Hematopoietic multipotent progenitor cell treated with erythropoietin and hydrocortisone succinate and interleukin-3 and kit ligand, for 8 days (in vitro differentiated cells): Measurements from ENCODE around the gene TMEM144.
"Not testable (repeated sequence)": the region's sequence is repeated elsewhere in the genome, so short reads cannot be mapped to it uniquely, and the experiment has no call there.

Experiments used
- DNase-seq: peaks from one replicate; pipeline ENCODE4 v3.0.0-alpha.2; 2015

The TMEM144 gene

GRCh38 chr4:158192439-158193158, 17.7 kb upstream of the TMEM144 start:
- no peak for DNase-seq

DNA sequence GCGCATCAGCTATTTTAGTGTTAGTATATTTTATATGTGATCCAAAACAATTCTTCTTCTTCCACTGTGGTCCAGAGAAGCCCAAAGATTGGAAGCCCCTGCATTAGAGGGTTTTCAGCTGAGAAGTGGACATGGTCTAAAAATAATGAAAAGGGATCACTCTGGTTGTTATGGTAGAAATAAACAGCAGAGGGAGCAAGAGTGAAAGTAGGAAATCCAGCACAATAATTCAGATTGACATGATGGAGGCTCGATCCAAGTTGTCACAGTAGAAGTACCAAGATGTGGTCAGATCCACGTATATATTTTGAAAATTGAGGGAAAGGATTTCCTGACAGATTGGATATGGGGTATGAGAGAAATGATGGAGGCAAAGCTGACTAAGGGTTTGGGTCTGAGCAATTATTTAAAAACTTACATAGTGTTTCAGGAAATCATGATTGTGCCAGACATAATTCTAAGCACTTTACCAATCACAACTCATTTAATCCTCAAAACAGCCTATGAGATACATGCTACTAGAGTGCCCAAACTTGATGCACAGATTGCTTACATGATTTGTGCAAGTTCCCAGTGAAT, 17.0 kb upstream of the TMEM144 start:
- peak; percentile 59 for DNase-seq

DNA sequence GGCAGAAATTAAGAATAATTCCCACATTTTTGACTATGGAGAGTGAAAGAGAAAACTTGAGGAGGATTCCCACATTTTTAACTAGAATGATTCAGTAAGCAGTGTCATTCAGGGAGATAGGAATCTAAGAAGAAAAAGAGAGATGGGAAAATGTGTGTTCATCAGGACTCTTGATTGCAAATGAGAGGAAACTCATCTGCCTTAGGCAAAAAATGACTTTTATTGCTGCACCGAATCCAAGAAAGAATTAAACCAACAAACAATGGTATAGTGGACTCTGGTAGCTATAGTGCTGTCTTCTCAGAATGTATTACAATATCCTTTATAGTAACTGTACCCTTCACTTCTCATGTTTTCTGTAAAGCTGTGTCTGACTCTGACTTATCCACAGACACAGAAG, 15.0 kb upstream of the TMEM144 start:
- no peak for DNase-seq

DNA sequence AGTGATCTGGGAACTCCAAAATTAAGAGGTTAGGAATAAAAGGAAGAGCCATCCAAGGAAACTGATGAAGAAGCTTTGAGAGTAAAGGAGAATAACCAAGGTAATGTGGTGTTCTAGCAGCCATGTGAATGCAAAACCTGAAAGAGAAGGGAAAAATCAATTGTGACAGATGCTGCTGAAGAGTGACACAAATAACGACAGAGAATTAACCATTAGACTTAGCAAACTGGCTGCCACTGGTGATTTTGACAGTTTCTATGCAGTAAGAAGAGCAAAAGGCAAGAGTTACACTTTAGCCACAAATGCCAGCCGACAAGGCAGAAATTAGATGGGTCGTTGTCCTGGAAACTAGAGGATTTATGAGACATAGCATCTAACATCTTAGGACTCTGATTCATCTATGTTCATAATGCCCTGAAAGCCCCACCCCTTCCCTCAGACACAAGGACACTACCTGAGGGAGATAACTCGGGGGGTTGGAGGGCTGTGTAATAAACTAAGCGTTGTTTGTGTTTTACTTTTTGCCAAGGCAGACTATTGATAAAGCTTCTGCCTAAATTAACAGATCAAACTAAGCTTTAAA, 13.0 kb upstream of the TMEM144 start:
- no peak for DNase-seq

GRCh38 chr4:158200214-158200613, 10.1 kb upstream of the TMEM144 start:
- no peak for DNase-seq

DNA sequence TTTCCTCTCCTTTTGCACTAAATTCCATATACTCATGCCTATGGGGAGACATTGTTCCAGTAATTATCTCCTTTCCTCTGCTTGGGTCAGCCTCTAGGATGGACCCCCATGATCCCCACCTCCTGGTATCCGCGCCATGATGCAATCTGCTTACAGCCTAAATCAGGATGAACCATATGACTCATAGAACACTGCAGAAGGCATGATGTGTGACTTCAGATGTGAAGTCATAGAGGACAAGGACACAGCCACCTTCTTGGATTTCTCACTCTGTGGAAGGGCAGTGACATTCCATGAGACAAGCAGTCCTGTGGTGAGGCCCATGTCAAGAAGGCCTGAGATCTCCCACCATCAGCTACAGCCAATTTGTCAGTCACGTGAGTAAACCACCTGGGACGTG, 9.0 kb upstream of the TMEM144 start:
- DNase-seq, result no peak

DNA sequence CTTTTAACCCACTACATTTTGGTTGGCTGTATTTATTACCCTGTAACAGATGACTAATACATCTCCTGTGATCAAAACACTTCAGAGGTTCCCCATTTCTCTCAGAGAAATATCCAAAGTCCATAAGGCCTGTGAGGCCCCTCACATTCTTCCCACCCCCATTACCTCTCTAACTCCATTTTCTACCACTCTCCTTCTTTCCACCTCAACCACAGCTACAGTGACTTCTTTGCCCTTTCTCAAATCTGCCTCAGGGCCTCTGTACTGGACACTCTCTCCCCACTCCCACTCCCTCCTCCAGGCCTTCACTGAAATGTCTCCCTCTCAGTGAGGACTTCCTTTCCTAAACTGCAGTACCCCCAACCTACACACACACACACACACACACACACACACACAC, 8.4 kb upstream of the TMEM144 start:
- DNase-seq, result no peak

DNA sequence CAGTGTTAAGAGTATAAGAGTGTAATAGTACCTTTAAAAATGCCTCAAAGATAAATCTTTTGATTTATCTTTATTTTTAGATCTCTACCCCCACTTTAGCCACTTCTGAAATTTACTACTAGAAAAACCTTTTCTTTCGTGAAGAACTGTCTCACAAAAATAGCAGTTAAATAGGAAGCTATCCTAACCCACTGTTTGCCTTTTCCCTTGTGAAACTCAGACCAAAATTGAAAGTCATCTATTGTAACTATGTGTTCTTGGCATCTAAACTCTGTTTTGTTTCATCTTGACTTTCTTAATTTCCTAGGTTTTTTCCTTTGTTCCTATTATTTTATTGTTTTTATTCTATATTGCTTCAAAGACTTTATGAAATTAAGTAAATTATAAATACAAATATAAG, 7.8 kb upstream of the TMEM144 start:
- no peak for DNase-seq

DNA sequence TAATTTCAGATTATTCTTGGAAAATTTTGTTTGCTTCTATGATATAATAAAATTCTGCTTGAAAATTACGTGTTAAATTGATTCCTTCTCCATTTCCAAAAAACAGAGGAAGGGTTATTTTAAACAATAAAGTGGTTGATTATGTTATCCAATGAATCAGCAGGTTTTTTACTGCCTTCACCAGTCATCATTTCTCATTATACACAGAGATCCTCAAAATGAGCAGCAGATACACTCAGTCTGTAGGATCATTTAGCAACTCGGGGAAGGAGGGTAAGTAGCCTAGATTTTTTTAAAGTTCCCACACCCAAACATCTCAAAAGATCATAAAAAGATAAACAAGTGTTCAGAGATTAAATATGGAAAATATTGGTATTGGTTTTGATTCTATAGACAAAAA, 6.8 kb upstream of the TMEM144 start:
- no peak for DNase-seq

- DNase-seq, result no peak
Observed at GRCh38 chr4:158203929-158204328, 6.4 kb upstream of the TMEM144 start.

GRCh38 chr4:158208963-158209640, 1.2 kb upstream of the TMEM144 start:
- DNase-seq, result peak; percentile 35

DNA sequence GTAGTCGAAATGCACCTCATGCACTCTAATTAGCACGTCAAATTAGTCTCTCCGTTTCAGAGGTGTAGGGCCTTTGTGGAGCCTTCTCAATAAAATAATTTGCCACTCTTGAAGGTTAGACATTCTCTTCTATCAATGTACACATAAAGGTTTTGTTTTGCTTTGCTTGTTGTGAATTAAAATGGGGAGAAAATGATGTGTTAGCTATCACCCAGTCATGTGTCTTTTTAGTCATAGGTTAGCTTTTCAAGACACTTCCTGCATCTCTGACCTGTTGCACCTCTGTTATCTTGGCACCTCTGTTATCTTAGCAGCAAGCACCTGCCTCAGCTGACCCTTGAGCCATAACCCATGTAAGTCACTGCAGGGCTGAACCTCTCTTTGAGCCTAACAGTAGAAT, 936 bp downstream of the TMEM144 start:
- peak; percentile 46 for DNase-seq

- DNase-seq, result no peak
Observed at GRCh38 chr4:158213466-158213865, 3.2 kb downstream of the TMEM144 start.

GRCh38 chr4:158214856-158215255, 4.6 kb downstream of the TMEM144 start:
- DNase-seq, result no peak

DNA sequence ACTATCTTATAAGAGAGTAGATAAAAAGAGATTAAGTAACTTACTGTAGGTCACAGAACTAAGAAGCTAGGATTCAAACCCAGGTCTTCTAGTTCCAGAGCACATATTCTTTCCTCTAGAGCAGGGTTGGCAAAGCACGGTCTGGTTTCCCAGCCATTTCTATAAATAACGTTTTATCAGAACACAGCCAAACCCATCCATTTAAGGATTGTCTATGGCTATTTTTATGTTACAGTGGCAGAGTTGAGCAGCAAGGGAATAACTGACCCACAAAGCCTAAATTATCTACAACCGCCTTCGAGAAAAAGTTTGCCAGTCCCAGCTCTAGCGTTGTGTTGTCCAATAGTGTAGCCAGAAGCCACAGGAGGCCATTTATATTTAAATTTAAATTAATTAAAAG, 7.5 kb downstream of the TMEM144 start:
- DNase-seq, result no peak

DNA sequence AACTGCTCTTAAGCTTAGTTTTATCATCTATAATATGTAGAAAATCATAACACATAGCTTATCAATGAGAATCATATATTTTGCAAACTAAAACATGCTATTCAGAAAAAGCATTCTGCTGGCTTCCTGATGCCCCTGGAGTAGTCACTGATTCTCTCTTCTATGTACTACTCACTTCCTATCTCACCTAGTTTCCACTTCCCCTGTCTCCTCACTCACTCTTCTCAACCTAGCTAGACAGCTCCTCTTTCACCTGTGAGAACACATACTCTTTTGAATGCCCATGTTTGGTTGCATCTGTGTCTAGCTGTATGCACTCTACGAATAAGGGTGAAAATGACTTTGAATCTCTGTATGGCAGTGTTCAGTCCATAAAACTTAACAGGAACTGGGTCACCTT, 9.3 kb downstream of the TMEM144 start:
- DNase-seq, result no peak

DNA sequence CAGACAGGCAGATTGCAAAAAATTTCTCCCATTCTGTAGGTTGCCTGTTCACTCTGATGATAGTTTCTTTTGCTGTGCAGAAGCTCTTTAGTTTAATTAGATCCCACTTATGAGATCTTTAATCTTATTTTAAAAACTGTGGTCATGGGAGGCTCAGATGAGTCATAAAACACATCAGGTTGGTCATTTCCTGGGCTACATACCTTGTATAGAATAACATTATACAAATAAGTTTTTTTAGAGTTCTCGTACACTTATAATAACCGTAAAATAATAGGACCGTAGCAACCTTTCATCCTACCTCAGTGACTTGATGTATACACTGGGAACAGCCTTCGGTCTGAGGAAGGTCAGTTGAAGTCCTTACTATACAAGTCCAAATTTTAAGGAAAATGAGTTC, 14.0 kb downstream of the TMEM144 start:
- DNase-seq, result not testable (repeated sequence)

GRCh38 chr4:158224999-158225398, 14.7 kb downstream of the TMEM144 start:
- peak; percentile 88 for DNase-seq

- DNase-seq, result not testable (repeated sequence)
Observed at GRCh38 chr4:158227880-158228279, 17.6 kb downstream of the TMEM144 start.

- not testable (repeated sequence) for DNase-seq
Observed at GRCh38 chr4:158228399-158228798, 18.1 kb downstream of the TMEM144 start.

- DNase-seq, result no peak
Observed at GRCh38 chr4:158229768-158230167, 19.5 kb downstream of the TMEM144 start.

DNA sequence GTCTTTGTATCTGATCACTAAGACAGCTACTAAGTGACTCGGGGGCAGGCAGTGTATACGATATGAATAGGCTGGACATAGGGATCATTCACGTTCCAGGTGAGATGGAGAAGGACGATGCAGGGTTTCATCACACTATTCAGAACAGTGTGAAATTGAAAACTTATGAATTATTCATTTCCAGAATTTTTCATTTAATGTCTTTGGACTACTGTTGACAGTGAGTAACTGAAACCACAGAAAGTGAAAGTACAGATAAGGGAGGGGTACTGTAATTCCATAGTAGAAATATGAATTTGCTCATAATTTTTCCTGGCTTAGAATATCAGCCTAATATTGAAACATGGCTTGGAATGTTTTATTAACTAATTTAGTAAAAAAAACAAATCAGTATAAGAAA, 24.4 kb downstream of the TMEM144 start:
- DNase-seq, result no peak

DNA sequence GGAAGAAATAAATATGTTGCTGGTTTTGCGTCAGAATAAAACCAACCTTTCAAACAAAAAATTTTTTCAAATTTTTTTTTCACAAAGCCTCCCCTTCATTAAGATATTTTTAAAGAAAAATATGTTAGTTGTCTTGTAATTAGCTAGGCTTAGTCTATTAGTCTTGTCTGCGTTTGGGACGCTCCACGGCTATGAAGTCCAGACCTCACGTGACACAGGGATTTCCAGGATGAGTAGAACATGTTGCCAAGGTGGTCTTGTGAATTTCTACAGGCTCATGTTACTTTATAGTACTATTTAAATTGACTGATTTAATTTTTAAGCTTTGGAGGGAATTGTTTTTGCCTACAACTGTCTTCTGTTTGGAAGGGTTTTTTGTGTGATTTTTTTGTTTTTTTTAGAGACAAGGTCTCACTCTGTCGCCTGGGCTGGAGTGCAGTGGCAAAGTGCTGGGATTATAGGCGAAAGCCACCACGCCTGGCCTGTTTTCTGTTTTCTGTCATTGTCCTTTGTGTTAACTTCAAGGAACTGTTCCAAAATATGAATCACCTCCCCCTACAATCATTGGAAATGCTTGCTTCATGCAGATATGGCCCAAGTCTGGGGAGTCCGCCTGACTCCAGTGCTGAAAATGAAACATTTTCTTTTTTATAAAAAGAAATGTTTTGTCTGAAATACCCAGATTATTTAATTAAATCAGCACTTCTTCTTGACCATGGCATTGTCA, 26.2 kb downstream of the TMEM144 start:
- DNase-seq, result no peak
